NCI-H446 treated with DMSO at 0.1 percent for 48 hours (cell line): ENCODE data around the gene RAB44.

Source experiments
- DNase-seq: peaks from one replicate; lab custom pipeline; 2025; lab: John Stamatoyannopoulos, UW

The RAB44 gene

GRCh38 chr6:36666826-36667591 lies 30.6 kb upstream of the RAB44 start:
- peak; percentile 87 for DNase-seq

DNA sequence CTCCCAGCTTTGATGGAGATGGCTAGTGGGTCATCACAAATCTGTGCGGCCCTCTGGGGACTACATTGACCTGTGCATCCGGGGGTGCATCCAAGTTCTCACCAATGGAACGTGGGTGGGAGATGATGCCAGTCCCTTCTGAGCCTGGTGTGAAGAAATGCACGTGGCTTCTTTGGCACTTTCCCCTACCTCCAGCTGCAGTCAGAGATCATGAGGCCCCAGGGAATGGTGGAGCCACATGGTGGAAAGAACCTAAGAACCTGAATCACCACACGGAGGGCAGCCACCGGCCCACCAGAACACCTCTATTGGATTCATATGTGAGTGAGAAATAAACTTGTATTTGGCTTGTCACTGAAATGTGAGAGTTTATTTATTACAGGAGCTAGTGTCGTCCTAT lies 29.0 kb upstream of the RAB44 start:
- no peak for DNase-seq

GRCh38 chr6:36669002-36669401 lies 28.6 kb upstream of the RAB44 start:
- DNase-seq = no peak

DNA sequence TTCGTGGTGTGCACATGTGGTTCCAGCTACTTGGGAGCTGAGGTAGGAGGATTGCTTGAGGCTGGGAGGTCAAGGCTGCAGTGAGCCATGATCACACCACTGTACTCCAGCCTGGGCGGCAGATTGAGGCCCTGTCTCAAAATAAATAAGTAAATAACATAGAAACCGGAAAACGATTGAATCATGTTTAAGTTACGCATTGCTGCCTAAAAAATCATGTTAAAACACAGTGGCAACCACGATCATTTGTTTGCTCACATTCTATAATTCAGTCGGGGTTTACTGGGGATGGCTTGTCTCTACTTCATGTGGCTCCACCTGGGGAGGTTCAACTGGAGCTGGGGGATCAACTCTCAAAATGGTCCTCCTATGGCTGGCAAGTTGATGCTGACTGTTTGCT lies 27.4 kb upstream of the RAB44 start:
- no peak for DNase-seq

GRCh38 chr6:36671687-36672375 lies 25.8 kb upstream of the RAB44 start:
- no peak for DNase-seq

GRCh38 chr6:36673882-36674281 lies 23.7 kb upstream of the RAB44 start:
- no peak for DNase-seq

GRCh38 chr6:36674942-36675341 lies 22.7 kb upstream of the RAB44 start:
- DNase-seq = no peak

DNA sequence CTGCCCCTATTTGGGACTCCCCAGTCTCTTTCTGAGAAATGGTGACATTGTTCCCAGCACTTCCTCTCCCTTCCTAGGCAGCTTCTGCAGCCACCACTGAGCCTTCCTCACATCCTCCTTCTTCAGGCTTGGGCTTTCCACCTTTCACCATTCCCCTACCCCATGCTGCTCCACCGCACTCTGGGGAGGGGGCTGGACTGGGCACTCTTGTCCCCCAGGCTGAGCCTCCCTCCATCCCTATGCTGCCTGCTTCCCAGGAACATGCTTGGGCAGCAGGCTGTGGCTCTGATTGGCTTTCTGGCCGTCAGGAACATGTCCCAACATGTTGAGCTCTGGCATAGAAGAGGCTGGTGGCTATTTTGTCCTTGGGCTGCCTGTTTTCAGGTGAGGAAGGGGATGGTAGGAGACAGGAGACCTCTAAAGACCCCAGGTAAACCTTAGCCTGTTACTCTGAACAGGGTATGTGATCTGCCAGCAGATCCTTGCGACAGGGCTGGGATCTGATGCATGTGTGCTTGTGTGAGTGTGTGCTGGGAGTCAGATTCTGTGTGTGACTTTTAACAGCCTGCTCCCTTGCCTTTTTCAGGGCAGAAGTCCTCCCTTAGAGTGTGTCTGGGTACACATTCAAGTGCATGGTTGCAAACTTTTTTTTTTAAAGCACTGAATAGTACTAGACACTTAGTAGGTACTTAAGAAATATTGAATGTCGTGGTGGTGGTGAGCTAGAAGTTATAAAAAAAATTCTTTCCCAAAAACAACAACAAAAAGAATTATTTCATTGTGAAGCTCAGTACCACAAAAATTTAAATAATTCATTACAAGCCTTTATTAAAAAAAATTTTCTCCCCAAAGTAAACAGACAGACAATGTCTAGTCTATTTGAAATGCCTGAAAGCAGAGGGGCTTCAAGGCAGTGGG lies 21.2 kb upstream of the RAB44 start:
- no peak for DNase-seq

GRCh38 chr6:36677059-36677749 lies 20.4 kb upstream of the RAB44 start:
- DNase-seq = no peak

- DNase-seq = no peak
Observed at GRCh38 chr6:36677753-36678487, 19.7 kb upstream of the RAB44 start.

- peak; percentile 90 for DNase-seq
Observed at GRCh38 chr6:36678488-36679042, 19.1 kb upstream of the RAB44 start, which contains the start of gene CDKN1A. Gene CDKN1A, plus strand, starts transcription at chr6:36678714. Its CDS starts 5,388 bp downstream, at chr6:36684102.

DNA sequence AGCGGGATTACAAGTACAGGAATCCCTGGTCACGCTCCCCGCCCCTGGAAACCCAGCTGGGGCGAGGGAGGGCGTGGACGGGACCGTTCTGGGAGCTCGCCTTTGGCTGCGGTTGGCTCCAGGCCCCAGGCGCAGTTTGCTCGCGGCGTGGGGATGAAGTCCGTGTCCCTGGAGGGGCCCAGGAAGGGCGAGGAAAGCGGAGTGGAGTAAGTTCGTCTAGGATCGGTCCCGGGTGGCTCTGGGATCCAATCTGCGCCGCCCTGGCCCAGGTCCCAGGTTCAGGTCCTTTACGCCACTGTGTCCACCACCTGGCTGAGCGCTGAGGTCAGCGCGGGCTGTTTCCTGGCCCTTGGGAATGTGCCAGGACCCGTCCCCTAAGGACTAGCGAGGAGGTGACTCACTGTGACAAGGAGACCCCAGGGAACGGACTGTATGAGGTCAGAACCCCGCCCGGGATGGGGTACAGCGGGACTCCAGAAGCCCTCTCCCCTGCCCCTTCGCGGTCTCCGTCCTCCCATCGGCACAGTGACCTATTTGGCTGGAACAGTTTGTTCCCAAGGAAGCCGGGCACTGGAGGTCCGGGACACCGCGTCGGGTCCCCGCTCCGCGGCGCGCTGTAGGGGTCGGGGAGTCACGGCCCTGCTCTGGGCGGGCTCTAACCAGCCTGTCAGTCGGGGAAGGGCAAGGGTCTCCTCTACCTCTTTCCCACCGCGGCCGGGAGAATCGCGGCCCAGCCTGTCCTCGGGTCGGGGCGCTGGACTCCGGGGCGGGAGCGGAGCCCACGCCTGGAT lies 18.4 kb upstream of the RAB44 start:
- DNase-seq = no peak

DNA sequence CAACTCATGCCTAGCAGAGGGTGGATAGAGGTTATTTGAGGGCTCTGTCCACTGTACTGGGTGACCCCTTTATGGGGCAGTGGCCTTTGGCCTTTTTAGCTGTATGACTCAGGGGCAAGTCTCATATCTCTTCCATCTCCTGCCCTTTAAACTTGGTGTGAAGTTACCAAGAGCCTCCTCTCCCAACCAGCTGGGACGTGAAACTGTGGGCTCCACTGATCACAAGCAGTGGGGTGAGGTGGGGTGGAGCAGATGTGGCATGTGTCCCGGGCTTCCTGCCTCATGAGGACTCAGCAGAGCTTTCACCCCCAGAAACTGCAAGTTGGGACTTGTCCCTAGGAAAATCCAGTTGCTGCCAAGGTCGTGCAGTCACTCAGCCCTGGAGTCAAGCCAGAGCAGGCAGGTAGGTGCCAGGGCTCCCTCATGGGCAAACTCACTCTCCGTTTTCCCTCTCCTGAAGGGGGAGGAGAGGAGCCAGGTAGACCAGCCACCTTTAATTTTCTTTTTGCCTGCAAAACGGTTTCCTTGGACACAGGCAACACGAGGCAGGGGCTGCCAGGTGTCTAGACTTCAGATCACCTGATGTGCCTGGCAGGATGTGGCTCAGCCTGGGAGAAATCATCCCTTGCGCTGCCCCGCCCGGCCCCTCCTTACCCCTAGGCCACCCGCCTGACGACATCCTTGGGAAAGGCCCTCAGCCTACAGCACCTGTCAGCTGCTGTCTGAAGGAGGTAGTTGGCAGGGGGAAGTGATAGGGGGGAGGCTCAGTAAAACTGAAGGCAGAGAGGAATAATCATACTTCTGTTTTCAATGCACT lies 15.1 kb upstream of the RAB44 start:
- DNase-seq = peak; percentile 76

DNA sequence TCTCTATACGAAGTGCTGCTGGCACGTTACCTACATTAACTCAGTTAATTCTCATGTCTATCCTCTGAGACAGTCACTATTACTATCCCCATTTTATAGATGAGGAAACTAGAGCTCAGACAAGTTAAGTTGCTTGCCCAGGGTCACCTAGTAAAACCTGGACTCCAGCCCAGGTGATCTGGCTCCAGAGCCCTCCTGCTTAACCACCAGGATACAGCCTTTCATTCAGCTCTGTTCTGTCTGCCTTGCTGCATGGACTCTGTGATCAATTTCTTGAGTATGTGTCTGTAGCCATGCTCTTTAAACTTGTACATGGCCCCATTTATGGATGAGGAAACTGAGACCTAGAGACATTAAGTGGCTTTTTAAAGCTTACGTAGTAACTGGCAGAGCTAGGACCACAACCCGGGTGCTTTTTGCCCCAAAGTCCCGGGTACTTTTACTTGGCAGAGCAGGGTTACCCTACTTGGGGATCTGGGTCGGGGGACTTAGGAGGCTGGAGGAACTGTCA lies 14.4 kb upstream of the RAB44 start:
- DNase-seq = no peak

DNA sequence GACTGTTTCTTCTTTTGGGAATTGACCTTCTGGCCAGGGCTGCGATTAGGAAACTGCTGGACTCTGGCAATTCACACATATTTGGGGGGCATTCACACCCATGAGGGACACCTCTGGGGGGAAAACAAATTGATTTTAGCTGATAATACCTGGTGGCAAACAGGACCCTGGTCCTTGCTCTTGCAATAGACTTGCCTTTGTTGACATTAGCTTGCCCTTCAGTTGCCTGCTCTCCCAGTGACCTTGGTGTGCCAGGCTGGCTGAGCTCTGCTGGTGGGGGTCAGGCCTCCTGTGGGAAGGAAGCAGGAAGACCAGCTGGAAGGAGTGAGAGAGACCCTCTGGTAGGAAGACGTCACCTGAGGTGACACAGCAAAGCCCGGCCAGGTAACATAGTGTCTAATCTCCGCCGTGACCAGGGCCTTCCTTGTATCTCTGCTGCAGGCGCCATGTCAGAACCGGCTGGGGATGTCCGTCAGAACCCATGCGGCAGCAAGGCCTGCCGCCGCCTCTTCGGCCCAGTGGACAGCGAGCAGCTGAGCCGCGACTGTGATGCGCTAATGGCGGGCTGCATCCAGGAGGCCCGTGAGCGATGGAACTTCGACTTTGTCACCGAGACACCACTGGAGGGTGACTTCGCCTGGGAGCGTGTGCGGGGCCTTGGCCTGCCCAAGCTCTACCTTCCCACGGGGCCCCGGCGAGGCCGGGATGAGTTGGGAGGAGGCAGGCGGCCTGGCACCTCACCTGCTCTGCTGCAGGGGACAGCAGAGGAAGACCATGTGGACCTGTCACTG lies 13.8 kb upstream of the RAB44 start:
- no peak for DNase-seq

- no peak for DNase-seq
Observed at GRCh38 chr6:36684447-36684812, 13.2 kb upstream of the RAB44 start.

GRCh38 chr6:36685166-36685924 lies 12.3 kb upstream of the RAB44 start:
- DNase-seq = no peak
